Erythroblast (primary cell): ENCODE results near the gene MCRIP2.

Source experiments
- DNase-seq, 2 experiments: peaks; one replicate each; lab custom pipeline; 2025; lab: John Stamatoyannopoulos, UW
- GATA1 ChIP-seq: IDR thresholded peaks from 2 replicates; pipeline ENCODE4 v1.6.1; 2011; ENCODE audit warnings: low read depth, mild to moderate bottlenecking, control low read depth, low read length, moderate library complexity
- POLR2A ChIP-seq: IDR thresholded peaks from 2 replicates; pipeline ENCODE4 v1.6.1; 2011; ENCODE audit warnings: mild to moderate bottlenecking, low read length

Gene MCRIP2

DNA sequence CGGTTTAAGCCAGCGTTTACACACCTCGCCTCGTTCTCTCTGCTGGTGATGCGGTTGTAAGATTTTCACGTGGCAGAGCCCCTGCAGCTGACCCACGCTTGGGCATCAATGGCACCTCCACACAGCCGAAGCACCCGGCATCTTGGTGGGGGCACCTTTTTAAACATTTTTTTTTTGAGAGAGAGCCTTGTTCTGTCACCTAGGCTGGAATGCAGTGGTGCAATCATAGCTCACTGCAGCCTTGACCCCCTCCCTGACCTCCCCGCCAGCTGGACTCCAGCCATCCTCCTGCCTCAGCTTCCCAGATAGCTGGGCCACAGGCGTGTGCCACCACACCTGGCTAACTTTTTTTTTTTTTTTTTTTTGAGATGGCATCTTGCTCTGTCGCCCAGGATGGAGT, 12.4 kb downstream of the MCRIP2 start:
- no peak for TF ChIP-seq GATA1
- TF ChIP-seq POLR2A, result no peak
- no peak for DNase-seq

DNA sequence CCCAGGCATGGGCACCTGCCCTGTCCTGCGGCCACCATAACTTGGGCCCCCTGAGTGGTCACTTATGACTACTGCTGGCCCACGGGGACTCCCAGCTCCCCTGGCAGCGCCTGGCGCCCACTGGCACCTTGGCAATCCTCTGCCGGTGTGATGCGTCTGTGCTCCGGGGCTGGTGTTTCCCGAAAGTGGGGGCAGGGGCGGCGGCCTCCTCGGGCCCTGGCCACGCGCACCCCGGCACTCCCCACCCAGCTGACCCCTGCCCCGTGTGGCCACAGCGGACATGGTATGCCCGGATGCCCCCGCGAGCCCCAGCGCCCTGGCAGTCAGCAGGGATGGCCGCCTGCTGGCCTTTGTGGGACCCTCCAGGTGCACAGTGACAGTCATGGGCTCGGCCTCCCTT, 15.9 kb downstream of the MCRIP2 start:
- TF ChIP-seq GATA1, result no peak

DNA sequence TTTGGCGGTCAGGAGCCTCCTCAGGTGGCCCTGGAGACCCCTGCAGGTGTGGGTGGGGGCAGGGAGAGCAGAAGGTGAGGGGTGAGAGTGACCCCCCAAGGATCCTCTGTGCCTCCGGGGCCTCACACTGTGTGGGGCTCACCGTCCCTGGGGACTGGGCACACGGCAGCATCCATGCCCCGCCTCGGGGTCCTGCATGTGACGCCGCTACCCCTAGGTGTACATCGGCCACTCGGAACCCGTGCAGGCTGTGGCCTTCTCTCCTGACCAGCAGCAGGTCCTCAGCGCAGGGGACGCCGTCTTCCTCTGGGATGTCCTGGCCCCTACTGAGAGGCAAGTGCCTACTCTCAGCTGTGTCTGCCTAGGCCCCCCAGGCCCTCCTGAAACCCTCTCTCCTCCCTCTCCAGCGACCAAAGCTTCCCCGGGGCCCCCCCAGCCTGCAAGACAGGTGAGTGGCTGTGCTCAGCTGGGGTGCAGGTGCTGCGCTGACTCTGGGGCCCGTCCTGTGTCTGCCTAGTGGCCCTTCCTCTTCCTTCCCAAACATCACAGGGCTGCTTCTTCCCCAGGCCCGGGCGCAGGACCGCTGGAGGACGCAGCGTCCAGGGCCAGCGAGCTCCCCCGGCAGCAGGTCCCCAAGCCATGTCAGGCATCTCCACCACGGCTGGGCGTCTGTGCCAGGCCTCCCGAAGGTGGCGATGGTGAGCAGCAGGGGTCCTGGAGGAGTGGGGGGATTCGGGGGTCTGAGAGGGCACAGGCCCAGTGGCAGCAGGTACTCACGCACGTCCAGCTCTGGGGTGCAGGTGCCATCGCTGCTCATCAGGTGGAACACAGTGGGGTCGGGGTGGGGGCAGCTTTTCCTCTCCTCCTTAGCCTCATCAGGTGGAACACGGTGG, 17.3 kb downstream of the MCRIP2 start:
- no peak for TF ChIP-seq GATA1
- no peak for TF ChIP-seq POLR2A

More for the DNA sequence above, 15.9 kb downstream of the MCRIP2 start:
- DNase-seq, result no peak

DNA sequence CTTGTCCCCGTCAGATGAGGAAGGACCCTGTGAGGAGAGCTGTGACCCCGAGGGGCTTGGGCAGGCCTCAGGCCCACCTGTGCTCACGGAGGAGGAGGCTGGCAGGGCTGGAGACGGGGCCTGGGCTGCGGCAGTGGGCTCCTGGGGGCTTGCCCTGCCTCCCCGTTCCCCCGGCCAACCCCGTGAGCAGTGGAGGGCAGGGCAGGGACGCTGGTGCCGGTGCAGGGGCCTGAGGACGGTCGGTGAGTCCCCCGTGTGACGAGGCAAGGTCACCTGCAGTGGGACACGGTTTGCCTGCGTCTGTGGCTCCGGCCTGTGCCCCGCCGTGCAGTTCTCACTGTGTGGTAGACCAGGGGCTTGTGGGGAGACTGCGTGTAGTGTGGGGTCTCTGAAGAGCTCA, 18.0 kb downstream of the MCRIP2 start:
- no peak for TF ChIP-seq POLR2A
- TF ChIP-seq GATA1, result no peak
- no peak for DNase-seq

More for the DNA sequence above, 17.3 kb downstream of the MCRIP2 start:
- no peak for DNase-seq

DNA sequence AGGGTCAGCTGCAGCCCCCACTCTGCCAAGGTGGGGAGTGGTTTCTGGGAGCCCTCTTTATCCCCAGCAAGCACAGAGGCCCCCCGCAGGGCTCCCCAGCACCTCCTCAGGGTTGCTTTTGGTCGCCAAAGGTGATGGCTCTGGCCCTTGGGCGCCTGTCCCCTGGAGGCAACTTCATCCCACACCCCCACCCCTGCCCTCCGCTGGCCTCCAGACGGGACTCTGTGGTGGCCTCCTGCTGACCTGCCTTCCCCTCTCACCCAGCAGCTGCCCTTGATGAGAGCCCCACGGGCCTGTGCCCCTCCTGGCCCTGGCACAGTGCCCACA, 18.5 kb downstream of the MCRIP2 start:
- TF ChIP-seq POLR2A (no peak), GATA1 (no peak)
- no peak for DNase-seq

DNA sequence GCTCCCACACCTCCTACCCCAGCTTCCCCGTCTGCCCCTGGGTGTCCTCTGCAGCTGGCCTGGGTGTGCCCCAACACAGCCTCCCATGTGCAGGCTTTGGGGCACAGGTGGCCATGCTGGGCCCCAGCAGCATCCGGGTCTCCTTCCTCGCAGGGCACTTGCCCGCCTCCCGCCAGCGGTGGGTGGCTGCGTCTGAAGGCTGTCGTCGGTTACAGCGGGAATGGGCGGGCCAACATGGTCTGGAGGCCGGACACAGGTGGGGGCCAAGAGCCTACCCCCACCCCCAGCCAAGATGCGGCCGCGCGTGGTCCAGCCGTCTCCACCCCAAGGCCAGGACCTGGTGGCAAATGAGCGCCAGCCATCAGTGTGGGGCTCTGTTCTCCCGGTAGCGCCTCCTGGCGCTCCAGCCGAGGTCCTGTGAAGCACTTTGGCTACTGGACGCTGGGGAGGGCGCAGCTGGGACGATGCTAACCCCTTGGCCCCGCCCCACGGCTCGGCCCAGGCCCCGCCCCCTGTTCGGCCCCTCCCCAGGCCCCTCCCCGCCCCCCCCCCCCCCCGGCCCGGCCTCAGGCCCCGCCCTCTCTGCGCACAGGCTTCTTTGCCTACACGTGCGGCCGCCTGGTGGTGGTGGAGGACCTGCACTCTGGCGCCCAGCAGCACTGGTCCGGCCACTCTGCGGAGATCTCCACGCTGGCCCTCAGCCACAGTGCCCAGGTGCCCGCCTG, 19.0 kb downstream of the MCRIP2 start:
- TF ChIP-seq POLR2A (no peak), GATA1 (no peak)
- DNase-seq, result peak; percentile 92 to 94

DNA sequence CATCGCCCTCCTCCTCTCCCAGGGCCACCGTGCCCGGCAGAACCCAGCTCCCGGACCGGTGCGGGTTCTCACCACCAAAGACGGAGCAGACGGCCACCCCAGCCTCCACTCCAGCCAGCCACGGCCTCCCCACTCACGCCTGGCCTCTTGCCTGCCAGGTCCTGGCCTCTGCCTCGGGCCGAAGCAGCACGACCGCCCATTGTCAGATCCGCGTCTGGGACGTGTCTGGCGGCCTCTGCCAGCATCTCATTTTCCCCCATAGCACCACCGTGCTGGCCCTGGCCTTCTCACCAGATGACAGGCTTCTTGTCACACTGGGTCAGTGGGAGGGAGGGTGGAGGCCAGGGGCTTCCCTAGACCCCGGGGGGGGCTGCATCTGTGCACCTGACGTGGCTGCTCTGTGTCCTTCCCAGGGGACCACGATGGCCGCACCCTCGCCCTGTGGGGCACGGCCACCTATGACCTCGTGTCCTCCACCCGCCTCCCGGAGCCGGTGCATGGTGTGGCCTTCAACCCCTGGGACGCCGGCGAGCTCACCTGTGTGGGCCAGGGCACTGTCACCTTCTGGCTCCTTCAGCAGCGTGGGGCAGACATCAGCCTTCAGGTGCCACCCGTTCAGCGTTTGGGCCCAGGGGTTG, 19.7 kb downstream of the MCRIP2 start:
- DNase-seq, result no peak
- TF ChIP-seq GATA1 (no peak), POLR2A (no peak)

DNA sequence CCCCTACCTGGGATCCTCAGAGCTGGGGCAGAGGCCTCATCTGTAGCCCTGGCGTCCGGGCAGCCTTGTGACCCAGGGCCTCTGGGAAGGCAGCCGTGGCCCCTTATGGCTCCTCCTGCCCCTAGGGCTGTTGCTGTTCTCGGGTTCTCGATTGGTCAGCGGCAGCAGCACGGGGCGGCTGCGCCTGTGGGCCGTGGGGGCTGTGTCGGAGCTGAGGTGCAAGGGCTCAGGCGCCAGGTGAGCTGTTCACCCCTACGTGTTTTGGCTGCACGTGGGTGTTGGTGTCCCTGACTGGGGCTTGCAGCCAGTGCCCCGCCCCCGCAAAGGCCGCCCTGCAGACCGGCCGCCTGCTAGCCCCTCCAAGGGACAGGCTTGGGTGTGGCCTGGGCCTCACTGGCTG, 20.5 kb downstream of the MCRIP2 start:
- no peak for DNase-seq
- TF ChIP-seq GATA1 (no peak), POLR2A (no peak)

DNA sequence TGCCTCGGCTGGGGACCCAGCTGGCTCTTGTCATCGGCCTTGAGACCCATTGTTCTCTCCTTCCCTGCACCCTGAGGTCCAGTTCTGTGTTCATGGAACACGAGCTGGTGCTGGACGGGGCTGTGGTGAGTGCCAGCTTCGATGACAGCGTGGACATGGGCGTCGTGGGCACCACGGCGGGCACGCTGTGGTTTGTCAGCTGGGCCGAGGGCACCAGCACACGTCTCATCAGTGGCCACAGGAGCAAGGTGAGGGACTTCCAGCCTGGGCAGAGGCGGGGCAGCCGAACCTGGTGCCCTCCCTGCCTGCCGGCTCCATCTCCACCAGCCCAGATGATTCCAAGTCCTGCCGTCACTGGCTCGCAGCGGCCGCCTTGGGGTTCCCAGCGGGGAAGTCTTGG, 21.0 kb downstream of the MCRIP2 start:
- no peak for TF ChIP-seq GATA1
- TF ChIP-seq POLR2A, result no peak

DNA sequence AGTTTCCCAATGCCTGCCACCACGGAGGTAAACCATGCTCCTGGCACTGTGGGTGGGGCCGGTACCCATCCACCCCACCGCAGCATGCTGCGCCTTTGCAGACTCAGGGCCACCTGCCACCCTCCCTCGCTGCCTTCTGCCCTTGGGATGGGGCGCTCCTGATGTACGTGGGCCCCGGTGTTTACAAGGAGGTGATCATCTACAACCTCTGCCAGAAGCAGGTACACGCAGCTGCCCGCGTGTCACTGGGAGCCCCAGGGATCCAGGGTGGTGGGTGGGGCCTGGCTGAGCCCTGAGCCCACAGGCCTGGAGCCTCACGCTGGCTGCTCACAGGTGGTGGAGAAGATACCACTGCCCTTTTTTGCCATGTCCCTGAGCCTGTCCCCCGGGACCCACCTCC, 24.9 kb downstream of the MCRIP2 start:
- TF ChIP-seq GATA1, result no peak
- no peak for TF ChIP-seq POLR2A
- no peak for DNase-seq

More for the DNA sequence above, 21.0 kb downstream of the MCRIP2 start:
- no peak for DNase-seq

DNA sequence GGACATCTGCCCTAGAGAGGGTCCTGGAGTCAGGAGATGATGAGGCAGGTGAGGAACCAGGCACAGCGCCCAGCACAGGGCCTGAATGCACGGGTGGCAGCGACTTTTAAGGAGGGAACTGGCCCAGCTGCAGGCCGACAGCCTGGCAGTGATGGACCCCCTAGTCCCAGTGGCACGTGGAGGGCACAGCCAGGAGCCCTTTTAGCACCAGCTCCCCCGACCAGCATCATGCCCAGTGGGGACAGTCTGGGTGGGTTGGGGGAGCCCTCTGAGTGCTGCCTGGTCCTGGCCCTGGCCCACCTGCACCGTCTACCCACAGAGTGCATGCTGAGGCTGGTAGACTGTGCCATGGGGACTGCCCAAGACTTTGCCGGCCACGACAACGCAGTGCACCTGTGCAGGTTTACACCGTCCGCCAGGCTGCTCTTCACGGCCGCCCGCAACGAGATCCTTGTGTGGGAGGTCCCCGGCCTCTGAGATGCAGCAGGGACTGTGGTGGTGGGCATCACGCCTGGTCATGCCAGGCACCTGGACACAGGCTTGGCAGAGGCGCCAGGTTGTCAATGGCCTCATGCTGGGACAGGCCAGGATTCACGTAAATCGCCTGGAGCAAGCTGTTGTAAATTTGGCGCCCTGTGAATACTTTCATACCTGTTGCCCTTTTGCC, 25.6 kb downstream of the MCRIP2 start:
- DNase-seq, result no peak
- TF ChIP-seq POLR2A, result no peak
- no peak for TF ChIP-seq GATA1

DNA sequence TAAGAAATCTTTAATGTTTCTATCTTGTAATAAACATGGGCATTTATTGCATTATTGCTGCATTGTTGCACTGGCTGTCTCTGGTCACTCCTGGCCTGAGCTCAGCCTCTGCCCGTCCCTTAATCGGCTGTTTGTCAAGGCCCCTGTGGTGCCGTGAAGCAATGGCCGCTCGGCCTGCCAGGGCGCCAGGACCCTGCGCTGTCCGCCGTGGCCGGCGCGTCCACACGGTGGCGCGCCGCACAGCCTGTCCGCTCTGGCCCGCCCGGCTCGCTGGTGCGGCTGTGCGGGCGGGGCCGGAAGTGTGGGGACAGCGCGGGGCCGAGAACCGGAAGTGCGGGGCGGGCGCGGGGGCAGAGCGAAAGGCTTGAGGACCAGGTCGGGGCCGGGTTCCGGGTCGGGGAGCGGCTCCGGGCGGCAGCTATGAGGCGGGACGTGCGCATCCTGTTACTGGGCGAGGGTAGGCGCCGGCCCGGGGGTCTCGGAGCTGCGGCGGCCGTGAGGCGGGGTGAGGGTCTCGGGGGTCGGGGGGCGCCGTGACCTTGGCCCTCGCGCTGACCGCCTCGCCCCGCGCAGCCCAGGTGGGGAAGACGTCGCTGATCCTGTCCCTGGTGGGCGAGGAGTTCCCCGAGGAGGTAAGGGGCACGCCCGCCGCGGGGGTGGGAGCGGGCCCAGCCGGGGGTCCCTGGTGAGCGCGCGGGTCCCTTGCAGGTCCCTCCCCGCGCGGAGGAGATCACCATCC, 26.3 kb downstream of the MCRIP2 start, which contains the start of gene RHOT2:
TSS of gene RHOT2 (plus strand) at position 353 of the 739 bp plus-strand sequence. CDS start at position 421, 68 bp downstream.
- DNase-seq, result peak; percentile 96 to 98
- peak; percentile 55 for TF ChIP-seq POLR2A
- TF ChIP-seq GATA1, result no peak
